ENCODE measurements around the gene LMOD3. TPM values are rescaled to one million over a fixed set of nuclear protein-coding genes. Genes with fewer than 3 reads are reported as not detected.

LMOD3 gene
- total and polyA plus RNA-seq, 2 of the 8 experiments (the other 6 are each of a cell fraction or from before 2014, with no cell fraction given), result not detected

DNA sequence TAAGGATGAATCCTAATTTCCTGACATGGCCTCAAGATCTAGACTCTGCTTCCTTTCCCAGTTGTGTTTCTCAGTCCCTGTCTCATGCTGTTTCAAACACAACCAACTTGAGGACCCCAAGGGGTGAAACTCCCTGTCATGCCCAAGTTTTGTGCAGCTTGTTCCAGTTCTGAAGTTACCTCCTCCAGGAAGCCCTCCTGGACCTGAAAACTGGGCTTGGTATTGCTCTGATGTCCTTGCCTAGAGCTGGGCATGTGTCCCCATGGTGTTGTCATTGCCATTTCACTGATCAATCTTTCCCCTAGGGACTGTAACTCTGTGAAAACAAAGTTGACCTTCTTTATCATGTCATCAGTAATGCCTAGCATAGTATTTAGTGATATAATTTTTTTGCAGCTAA, 6.1 kb upstream of the LMOD3 start:
- Histone ChIP-seq H3K56ac (replicated peaks; ENCODE audit: insufficient read length, low read depth, low read length) (no peak overlapping the region), H3K79me1 (ENCODE audit: low read depth, low read length) (no peaks in the 10 kb centered on the region), H4K5ac (ENCODE audit: insufficient read length, low read depth, low read length) (no peak overlapping the region), H2AFZ (ENCODE audit: low read length) (no peak overlapping the region), H2BK12ac (ENCODE audit: low read depth, low read length) (no peak overlapping the region), H3K23me2 (ENCODE audit: low read depth, low read length) (no peaks in the 10 kb centered on the region; the same call in 1 of the 2 replicates), H2AK5ac (ENCODE audit: low read depth, low read length) (no peak overlapping the region), H3K18ac (ENCODE audit: extremely low read depth, low read length) (no peak overlapping the region), H3K9me3 (ENCODE audit: insufficient read depth in 2 of 2, low read depth in 1 of 2, low read length in 1 of 2) (no peaks in the 10 kb centered on the region), H2BK15ac (ENCODE audit: low read length) (no peak overlapping the region), H3K36me3 (ENCODE audit: control insufficient read depth in 2 of 4, insufficient read depth in 4 of 4, low read length in 3 of 4) (no peaks in the 10 kb centered on the region), H3K23ac (ENCODE audit: insufficient read length) (no peak overlapping the region), H4K91ac (replicated peaks; ENCODE audit: insufficient read length, low read length) (no peak overlapping the region), H3K27ac (ENCODE audit: low read depth, low read length) (no peak overlapping the region), H3K4ac (replicated peaks; ENCODE audit: insufficient read length, low read depth, low read length) (no peak overlapping the region), H4K20me1 (replicated peaks in 1 of 2; ENCODE audit: control insufficient read depth in 1 of 2, insufficient read depth in 2 of 2, low read length in 2 of 2) (no peaks in the 10 kb centered on the region), H3K4me3 (ENCODE audit: extremely low read depth in 1 of 4, insufficient read depth in 2 of 4, low read depth in 3 of 4, low read length in 4 of 4) (no peak overlapping the region), H3K4me1 (replicated peaks in 1 of 4; ENCODE audit: control insufficient read depth in 3 of 4, insufficient read depth in 4 of 4, low read length in 3 of 4) (no peaks in the 10 kb centered on the region), H3K79me2 (ENCODE audit: control insufficient read depth in 1 of 2, insufficient read depth in 2 of 2, low read length in 2 of 2) (no peaks in the 10 kb centered on the region), H3K4me2 (ENCODE audit: insufficient read depth in 1 of 2, low read depth in 2 of 2, low read length in 2 of 2) (no peak overlapping the region), H3K27me3 (replicated peaks in 1 of 4; ENCODE audit: control insufficient read depth in 3 of 4, extremely low read depth in 1 of 4, insufficient read depth in 3 of 4, low read length in 3 of 4) (no peaks in the 10 kb centered on the region), H2BK5ac (ENCODE audit: low read depth, low read length) (no peak overlapping the region), H2BK120ac (replicated peaks; ENCODE audit: low read depth, low read length) (no peak overlapping the region), H3K9ac (replicated peaks in 1 of 4; ENCODE audit: extremely low read depth in 1 of 4, low read depth in 3 of 4, low read length in 3 of 4) (no peak overlapping the region), H4K8ac (ENCODE audit: extremely low read depth, insufficient read depth, low read length) (no peak overlapping the region), H2BK20ac (ENCODE audit: low read length) (no peak overlapping the region), H3K14ac (ENCODE audit: insufficient read length) (no peak overlapping the region)
- POLR2A ChIA-PET (ENCODE audit: partially characterized antibody), result no interaction called here
- CTCF ChIA-PET (ENCODE audit: partially characterized antibody), result interaction anchor here (1.4 to 3.6 kb wide), 5 partner anchors 33 to 295 kb away, joined by 3 to 21 read pairs (median 4); no protein-coding TSS in a partner anchor
- TF ChIP-seq CBX8 (IDR thresholded peaks at IDR 0.05; ENCODE audit: borderline replicate concordance, low read depth, low read length), result no peak
- TF ChIP-seq CEBPB (IDR thresholded peaks at IDR 0.05; ENCODE audit: low read depth, low read length), result no peak
- TF ChIP-seq SAP30 (IDR thresholded peaks at IDR 0.05; ENCODE audit: insufficient read depth, insufficient replicate concordance, low read length), result no peak
- TF ChIP-seq ASH2L (IDR thresholded peaks at IDR 0.05; ENCODE audit: low read length), result no peak
- TF ChIP-seq SIX5 (IDR thresholded peaks at IDR 0.05; ENCODE audit: low read depth, low read length), result no peak
- no peak for TF ChIP-seq SP2 (IDR thresholded peaks at IDR 0.05; ENCODE audit: low read length)
- DNase-seq (ENCODE audit: low read depth in 1 of 2, low spot score in 2 of 2) (no peak), FAIRE-seq (no peak)

Data from H1 (cell line).